ENCODE measurements around the gene CALML5. TPM values are rescaled to one million over a fixed set of nuclear protein-coding genes. Genes with fewer than 3 reads are reported as not detected.

CALML5 gene
- polyA plus RNA-seq, 1 of the 3 experiments (the other 2 are of a cell fraction): not detected

- H3K9ac ChIP-seq: no peak overlapping the region
- no peaks in the 10 kb centered on the region for H3K9me3 ChIP-seq
- H3F3A ChIP-seq (replicated peaks; ENCODE audit: insufficient read depth): no peaks in the 10 kb centered on the region
- TF ChIP-seq FOSL2 (IDR thresholded peaks at IDR 0.05; ENCODE audit: borderline replicate concordance, low read depth) (no peak), TEAD4 (IDR thresholded peaks at IDR 0.05; ENCODE audit: borderline replicate concordance, insufficient read depth) (no peak)
- H2AFZ ChIP-seq (ENCODE audit: low read depth): no peak overlapping the region
- 56% methylated on average over 7 of the region's 8 CpGs for WGBS (ENCODE audit: low lambda C conversion rate)
- H3K27ac ChIP-seq (ENCODE audit: low read depth in 2 of 2, low read length in 1 of 2): no peak overlapping the region
- H3K27me3 ChIP-seq (ENCODE audit: insufficient read depth): no peaks in the 10 kb centered on the region
- CTCF ChIA-PET: interaction anchor here (1.4 to 1.7 kb wide), 2 partner anchors 14 to 96 kb away, joined by 4 to 8 read pairs; no protein-coding TSS in a partner anchor
- no peak for DNase-seq
- no peaks in the 10 kb centered on the region for H3K4me1 ChIP-seq (ENCODE audit: control insufficient read depth in 1 of 2, insufficient read depth in 2 of 2, low read depth in 1 of 2, low read length in 1 of 2)
- H3K9me2 ChIP-seq: no peaks in the 10 kb centered on the region
- no peak overlapping the region for H3K4me3 ChIP-seq (ENCODE audit: low read depth in 2 of 2, low read length in 1 of 2)
- H4K20me1 ChIP-seq (ENCODE audit: insufficient read depth): no peaks in the 10 kb centered on the region
- no peak overlapping the region for H3K4me2 ChIP-seq
- H3K79me2 ChIP-seq (ENCODE audit: insufficient read depth): no peaks in the 10 kb centered on the region
- POLR2A ChIA-PET: no interaction called here
- no peaks in the 10 kb centered on the region for H3K36me3 ChIP-seq (replicated peaks in 1 of 2; ENCODE audit: control insufficient read depth in 1 of 2, insufficient read depth in 2 of 2, low read length in 1 of 2)
These were observed 27.4 kb upstream of the CALML5 start for GRCh38 chr10:5526691-5527331.

DNA sequence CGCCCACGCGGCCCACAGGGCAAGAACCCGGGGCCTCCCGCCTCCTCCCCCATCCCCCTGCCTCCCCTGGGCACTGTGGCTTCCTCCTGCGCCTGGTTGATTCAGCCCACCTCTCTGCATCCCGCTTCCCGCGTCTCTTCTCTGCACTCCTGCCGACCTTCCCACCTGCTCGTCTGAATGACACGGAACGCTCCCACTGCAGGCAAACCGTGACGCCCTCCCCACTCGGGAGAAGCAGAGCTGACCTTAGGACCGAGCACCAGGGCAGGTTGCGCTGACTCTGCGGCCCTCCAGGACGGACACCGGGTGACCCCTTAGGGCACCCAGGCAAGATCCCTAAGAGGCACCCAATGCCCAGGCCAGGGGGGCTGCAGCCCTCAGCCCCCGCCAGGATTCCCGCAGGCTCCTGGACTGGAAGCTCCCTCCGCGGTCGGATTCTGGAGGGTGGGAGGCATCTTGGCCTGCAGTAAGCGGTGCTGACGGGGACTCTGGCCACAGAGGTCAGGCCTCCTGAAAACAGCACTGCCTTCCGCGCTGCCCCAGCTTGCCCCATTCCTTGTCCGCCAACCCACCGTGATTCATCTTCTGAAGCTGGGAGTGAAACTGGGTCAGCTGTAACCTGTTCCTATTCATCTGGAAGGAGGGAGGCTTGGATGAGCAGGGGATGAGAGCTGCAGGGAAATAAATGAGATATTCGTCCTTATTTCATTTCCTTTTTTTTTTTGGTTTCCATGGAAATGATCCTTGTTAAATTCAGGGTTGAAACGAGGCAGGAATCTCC is 26.4 kb upstream of the CALML5 start:
- Histone ChIP-seq H3F3A (replicated peaks; ENCODE audit: insufficient read depth) (no peaks in the 10 kb centered on the region), H3K9me3 (no peaks in the 10 kb centered on the region), H2AFZ (ENCODE audit: low read depth) (no peak overlapping the region), H3K79me2 (ENCODE audit: insufficient read depth) (no peaks in the 10 kb centered on the region), H3K9me2 (no peaks in the 10 kb centered on the region), H3K36me3 (replicated peaks in 1 of 2; ENCODE audit: control insufficient read depth in 1 of 2, insufficient read depth in 2 of 2, low read length in 1 of 2) (no peaks in the 10 kb centered on the region), H3K4me2 (no peak overlapping the region), H3K27ac (ENCODE audit: low read depth in 2 of 2, low read length in 1 of 2) (no peak overlapping the region), H3K4me1 (ENCODE audit: control insufficient read depth in 1 of 2, insufficient read depth in 2 of 2, low read depth in 1 of 2, low read length in 1 of 2) (no peaks in the 10 kb centered on the region), H3K4me3 (ENCODE audit: low read depth in 2 of 2, low read length in 1 of 2) (no peak overlapping the region), H3K9ac (no peak overlapping the region), H4K20me1 (ENCODE audit: insufficient read depth) (no peaks in the 10 kb centered on the region), H3K27me3 (ENCODE audit: insufficient read depth) (no peaks in the 10 kb centered on the region)
- DNase-seq: no peak
- TF ChIP-seq MEF2A (IDR thresholded peaks at IDR 0.05; ENCODE audit: borderline replicate concordance, low read depth): no peak
- TF ChIP-seq EP300 (IDR thresholded peaks at IDR 0.05; ENCODE audit: borderline replicate concordance in 1 of 2, low read depth in 1 of 2, low read length in 1 of 2): no peak
- no peak for TF ChIP-seq NRF1 (IDR thresholded peaks at IDR 0.05; ENCODE audit: low read depth, low read length)
- TF ChIP-seq RXRA (IDR thresholded peaks at IDR 0.05; ENCODE audit: borderline replicate concordance, low read depth): no peak
- TF ChIP-seq ELF1 (IDR thresholded peaks at IDR 0.05): no peak
- no peak for TF ChIP-seq PBX3 (IDR thresholded peaks at IDR 0.05)
- no peak for TF ChIP-seq FOXM1 (IDR thresholded peaks at IDR 0.05; ENCODE audit: low read depth)
- TF ChIP-seq GABPA (IDR thresholded peaks at IDR 0.05; ENCODE audit: low read depth): no peak
- TF ChIP-seq GATA2 (CRISPR knock-in tag; IDR thresholded peaks at IDR 0.05): no peak
- no peak for TF ChIP-seq TAF1 (IDR thresholded peaks at IDR 0.05; ENCODE audit: borderline replicate concordance, low read depth, low read length)
- no peak for TF ChIP-seq ZBTB33 (IDR thresholded peaks at IDR 0.05; ENCODE audit: borderline replicate concordance, low read depth)
- no peak for TF ChIP-seq RCOR1 (IDR thresholded peaks at IDR 0.05; ENCODE audit: low read length)
- no peak for TF ChIP-seq JUND (IDR thresholded peaks at IDR 0.05)
- ChIA-PET POLR2A (no interaction called here), CTCF (interaction anchor here (1.2 to 1.4 kb wide), 2 partner anchors 13 to 97 kb away, joined by 4 read pairs; no protein-coding TSS in a partner anchor)
- 84% methylated on average over 25 of the region's 34 CpGs for WGBS (ENCODE audit: low lambda C conversion rate)

All from SK-N-SH (cell line).